ENCODE results near the gene RTTN.
"Not testable (repeated sequence)": the region's sequence is repeated elsewhere in the genome, so short reads cannot be mapped to it uniquely, and the experiment has no call there.

Gene RTTN, protein sequence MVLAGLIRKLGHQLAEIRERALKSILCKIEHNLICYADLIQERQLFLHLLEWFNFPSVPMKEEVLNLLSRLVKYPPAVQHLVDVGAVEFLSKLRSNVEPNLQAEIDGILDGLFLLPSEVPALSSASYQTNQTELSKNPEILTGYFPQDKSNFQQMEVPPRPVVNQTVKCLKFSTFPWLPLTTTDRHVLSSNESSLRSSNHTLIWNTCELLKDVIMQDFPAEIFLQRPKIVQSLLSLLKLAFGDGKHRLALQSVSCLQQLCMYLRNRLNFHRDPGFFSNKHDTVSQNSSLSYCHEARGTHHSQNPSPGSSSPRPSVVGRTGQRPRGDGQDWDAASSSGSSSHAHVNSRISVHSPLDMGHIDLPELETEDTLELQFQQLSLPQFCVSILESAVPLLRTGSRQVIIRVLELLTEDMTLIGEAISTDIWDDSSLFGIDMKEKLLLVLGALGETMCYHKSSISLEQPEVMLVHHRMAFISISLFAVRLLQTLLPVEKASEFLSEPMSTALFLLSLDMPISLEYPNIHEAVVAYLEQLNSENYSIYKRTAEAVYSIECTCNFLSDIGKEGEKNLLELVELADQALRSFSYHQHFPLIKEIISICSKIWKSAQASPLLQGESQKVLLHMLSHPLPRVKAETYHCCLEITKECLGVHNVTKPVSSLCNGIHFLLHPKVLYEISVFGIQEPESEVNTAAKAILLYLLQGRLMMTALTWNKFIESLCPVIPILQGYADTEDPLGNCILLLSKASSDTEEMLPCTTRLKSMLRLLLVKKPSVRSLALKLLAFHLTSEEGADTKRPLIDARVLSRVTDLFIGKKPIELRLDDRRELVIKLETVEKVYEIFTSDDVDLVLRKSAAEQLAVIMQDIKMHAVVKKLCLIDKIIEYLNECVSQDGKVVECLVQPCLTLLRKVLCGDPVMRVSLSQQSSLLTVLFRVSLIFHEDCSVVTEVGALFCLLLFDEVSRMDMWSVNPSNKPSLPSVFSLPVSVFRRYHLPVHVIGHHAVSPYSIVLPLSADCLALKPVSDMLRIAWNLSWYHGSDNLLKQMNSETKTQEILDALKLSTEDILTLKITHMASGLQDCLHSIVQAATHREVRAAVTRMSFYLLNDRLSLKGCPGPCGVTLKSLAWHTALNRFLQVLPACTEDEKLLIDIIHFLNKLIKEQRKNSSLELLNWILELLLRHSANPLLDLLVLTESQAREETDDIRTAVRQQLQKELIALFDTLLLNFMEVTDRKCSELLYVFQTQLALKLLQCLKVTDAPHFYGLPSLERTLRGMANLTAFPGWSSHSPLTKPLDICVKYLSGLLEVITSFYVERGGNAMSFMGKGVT (N-terminal part only)

DNA sequence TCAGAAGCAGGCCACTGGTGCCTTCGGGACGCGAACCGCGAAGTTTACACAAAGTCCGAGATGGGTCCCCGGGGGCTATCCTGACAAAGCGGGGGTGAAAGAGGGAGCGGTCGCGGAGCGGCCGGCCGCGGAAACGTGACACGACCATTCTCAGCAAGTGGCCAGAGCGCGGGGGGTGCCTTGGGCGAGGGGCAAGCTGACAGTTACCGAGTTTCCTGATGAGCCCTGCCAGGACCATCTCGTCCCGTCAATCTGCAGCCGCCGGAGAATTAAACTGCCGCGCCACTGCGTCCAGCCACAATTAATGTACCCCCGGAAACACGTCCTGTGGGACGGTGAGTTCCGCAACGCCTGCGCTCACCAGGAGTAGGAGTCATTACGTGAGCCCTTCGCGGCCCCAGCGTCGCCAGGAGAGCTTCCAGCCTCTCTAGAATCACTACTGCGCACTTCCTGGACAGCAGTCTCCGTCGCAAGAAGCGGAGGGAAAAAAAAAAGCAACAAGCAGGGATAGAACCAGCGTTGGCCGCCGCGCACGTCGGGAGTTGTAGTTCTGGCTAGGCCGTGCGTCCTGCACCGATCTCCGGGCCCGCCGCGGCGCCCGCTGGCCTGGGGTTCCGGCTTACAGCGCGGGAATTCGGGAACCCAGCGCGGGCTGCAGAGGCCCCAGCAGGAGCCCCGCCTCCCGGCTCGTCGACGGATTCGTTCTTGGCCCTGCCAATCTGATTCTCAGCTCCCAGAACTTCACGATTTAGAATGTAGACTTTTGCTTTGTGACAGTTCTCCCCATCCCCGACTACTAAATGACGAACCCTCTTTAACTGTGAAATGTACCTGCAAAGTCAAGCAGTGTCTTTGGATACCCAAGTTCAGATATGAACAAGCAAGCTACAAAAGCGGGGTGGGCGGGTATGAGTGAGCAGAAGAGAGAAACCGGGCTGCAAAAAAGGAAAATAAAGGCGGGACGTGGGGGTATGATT lies at the start of gene RTTN:
TSS of gene RTTN (minus strand) at position 267 of the 977 bp plus-strand sequence. CDS start at position 238, 29 bp downstream.
- peak; percentile 92 for DNase-seq (ENCODE audit: low spot score)

DNA sequence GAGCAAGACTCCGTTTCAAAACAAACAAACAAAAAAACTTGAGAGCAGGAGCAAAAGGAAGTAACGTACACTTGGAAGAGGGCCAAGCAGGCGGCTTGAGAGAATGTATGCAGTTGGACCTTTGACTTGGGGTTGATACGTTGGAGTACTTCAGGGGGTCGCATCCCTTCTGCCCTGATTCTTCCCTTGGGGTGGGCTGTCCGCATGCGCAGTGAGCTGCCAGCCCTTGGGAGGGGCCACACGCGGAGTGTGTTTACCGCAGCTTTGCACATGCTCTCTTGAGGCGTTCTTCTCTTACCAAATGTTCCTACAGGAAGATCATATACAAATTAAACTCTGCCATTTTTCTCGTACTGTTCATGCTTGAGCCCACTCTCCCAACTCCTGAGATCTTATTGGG lies 45.3 kb upstream of the RTTN start:
- DNase-seq (ENCODE audit: low spot score) = no peak

DNA sequence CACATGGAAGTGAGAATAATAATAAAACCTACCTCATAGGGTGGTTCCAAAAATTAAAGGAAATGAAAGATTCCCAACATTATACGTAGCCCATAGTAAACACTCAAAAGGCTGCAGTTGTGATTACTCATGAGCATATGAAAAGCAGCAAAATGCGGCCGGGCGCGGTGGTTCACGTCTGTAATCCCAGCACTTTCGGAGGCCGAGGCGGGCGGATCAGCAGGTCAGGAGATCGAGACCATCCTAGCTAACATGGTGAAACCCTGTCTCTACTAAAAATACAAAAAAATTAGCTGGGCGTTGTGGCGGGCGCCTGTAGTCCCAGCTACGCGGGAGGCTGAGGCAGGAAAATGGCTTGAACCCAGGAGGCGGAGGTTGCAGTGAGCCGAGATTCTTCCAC lies 44.4 kb upstream of the RTTN start:
- DNase-seq (ENCODE audit: low spot score) = not testable (repeated sequence)

DNA sequence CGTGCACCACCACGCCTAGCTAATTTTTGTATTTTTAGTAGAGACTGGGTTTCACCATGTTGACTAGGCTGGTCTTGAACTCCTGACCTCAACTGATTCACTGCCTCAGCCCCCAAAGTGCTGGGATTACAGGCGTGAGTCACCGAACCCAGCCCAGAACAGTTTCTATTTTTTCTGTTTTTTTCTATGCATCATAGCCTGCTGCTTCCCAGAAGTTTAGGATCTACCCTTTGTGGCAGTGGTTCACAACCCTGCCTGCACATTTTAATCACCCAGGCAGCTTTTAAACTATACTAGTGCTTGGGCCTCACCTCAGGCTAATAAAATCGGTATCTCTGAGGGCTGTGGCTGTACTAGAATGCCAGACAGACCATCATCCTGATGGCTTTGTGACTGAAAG lies 43.6 kb upstream of the RTTN start:
- DNase-seq (ENCODE audit: low spot score) = no peak

DNA sequence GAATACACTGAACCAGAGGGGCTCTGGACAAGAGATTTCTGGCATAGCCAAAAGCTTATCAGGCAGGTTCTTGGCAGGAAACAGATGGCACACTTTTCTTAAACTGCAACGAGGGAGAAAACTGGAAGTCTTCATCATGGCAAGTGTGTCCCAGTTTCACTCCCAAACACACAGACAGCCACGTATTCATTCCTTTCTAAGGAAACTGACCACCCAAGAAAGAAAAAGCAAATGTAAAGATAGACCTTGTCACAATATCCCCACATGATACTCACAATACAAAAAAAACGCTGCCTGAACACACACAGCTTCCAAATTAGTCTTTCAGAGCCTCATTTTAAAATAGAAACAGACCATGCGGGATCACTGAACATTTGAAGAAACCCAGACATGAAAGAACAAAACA lies 40.6 kb upstream of the RTTN start:
- DNase-seq (ENCODE audit: low spot score) = no peak

DNA sequence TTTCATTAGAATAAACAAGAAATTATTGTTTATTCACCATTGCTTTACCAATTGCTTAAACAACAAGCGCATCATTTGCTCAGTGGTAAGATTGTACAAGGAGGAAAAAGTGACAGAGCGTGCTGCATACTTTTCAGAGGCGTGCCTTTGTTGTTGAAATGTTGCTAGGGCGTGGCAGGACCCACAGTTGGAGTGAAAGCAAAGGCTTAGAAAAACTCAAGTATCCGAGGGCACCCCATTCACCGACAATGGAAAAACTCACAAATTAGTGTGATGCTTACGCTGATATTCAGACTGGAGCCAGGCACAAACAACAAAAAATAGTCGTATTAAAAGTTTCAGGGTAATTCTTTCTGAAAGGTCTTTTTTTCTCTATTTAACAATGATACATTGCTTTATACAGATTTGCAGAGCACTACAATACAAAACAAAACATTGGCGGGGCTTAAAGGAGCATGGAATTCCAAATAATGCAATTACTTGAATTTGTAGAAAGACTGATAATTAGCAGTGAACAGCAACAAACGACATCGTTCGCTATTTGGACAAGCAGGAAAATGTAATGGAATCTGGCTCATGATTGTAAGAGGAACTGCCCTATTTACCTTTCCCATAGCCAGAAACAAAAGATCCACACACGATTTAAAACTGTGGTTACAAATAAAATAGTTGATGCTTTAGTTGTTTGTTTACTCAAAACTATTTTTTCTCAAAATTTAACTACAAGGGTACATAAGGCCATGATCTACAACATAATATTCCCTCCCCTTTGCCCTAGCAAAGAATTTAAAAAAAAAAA lies 37.8 kb upstream of the RTTN start:
- no peak for DNase-seq (ENCODE audit: low spot score)

DNA sequence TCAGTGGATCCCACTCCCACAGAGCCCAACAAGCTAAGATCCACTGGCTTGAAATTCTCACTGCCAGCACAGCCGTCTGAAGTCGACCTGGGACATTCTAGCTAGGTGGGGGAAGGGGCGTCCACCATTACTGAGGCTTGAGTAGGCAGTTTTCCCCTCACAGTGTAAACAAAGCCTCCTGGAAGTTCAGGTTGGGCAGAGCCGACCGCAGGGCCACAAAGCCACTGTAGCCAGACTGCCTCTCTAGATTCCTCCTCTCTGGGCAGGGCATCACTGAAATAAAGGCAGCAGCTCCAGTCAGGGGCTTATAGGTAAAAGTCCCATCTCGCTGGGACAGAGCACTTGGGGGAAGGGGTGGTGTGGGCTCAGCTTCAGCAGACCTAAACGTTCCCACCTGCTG lies 31.4 kb upstream of the RTTN start:
- DNase-seq (ENCODE audit: low spot score) = not testable (repeated sequence)

DNA sequence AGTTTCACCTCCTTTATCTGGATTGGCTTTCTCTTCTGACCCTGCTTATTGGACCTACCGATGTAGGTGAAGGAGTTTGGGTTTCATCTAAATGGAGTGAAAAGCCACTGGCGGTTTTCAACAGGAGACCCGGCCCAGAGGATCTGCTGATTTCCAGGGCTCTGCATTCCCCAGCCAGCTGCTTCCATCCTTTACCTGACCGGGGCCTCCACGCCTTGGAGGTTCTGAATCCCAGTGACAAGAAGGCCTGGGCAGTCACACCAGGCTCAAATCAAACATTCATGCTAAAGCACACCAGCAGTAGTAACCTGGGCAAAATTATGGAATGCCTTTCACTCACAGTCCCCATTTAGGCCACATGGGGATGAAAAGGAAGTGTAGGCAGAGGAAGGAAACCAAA lies 30.0 kb upstream of the RTTN start:
- no peak for DNase-seq (ENCODE audit: low spot score)

DNA sequence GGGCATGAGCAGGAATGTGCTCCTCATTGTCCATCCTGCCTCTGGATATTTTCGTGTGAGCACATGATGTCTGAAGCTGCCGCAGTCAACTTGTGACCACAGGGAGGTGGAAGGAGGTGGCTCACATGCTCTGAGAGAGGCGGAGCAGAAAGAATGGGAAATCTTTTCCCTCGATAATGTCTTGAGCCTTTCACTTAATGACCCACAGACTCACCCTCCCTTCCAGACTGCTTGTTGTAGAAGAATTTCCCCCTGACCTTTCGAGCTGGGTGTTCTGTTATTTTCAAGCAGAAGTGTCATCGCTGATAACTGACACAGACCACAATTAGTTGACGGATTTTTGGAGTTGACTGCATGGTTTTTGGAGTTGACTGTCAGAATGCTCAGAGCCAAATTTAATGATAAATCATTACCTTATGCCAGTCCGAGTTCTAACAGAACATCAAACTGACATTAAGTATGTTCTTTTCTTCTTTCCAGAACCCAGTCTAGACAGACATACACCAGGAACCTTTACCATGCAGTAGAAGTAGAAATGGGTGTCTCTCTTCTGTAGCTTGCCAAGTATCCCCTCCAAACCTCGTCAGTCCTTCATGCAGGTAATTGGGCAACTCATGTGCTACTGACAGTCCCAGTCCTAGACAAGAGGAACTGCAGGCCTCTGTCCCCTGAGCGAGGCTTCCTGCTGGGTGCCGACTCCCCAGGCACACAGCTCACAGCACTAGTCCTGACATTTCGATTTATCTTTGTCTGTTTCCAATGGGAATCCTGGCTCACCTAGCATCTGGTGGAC lies 29.4 kb upstream of the RTTN start:
- DNase-seq (ENCODE audit: low spot score) = no peak

DNA sequence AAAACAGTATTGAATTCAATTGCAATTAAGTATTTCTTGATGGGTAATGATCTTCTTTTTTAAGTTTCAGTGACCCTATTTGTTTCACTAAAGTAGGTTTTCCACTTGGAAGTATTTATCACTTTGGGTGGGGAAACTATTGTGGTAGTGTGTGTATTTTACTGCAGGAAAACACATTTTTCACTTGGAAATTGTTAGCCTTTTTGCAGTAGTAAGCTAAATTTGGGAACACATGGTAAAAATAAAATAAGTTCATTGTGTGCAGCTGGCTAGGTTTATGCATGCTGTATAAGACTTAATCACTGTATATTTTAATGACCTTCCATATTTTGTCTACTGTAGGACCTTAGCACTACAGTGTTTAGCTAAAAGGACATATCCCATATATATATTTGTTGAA lies 28.5 kb upstream of the RTTN start:
- no peak for DNase-seq (ENCODE audit: low spot score)

DNA sequence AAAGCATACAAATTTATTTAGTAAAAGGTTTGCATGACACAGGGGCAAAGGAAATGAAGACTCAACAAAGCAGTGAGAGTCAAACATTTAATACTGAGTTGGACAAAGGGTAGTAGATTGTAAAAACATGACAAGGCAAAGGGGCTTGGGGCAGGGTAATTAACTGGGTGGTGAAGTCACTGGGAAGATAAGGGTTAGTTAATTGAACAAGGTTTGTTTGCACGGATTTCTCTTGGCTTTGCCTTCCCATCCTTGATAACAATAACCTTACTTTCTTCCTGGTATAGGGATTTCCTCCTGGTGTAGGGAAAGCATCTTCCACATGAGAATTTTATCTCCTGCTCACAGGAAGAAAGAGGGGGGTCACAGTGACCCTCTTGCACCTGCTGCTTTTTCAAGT lies 26.8 kb upstream of the RTTN start:
- DNase-seq (ENCODE audit: low spot score) = no peak

DNA sequence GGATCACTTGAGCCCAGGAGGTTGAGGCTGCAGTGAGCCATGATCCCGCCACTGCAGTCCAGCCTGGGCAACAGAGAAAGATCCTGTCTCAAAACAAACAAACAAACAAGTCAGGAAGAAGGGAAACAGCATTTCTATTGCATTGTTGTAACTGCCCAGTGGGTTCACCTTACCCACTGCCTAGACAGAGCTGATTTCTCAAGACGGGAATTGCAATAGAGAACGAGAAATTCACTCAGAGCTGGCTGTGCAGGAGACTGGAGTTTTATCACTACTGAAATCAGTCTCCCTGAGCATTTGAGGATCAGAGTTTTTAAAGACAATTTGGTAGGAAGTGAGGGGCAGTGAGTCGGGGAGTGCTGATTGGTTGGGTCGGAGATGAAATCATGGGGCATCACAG lies 24.2 kb upstream of the RTTN start:
- no peak for DNase-seq (ENCODE audit: low spot score)

DNA sequence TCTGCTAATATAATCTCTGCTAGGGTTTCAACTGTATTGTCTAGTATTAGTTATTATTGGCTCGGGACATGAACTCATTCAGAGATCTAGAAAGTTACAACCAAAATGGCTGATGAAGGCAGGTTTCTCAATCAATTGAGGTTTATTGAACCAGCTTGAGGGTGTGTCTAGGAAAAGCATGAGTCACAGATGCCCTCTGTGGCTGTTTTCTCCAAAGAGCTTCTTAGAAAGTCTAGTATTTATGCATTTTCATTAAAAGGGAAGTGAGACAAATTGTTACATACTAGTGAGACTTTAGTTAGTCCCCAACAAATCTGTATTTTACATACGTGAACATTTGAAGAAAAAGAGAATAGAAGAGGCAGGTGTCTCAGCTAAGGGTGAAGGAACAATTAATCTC lies 23.0 kb upstream of the RTTN start:
- no peak for DNase-seq (ENCODE audit: low spot score)

DNA sequence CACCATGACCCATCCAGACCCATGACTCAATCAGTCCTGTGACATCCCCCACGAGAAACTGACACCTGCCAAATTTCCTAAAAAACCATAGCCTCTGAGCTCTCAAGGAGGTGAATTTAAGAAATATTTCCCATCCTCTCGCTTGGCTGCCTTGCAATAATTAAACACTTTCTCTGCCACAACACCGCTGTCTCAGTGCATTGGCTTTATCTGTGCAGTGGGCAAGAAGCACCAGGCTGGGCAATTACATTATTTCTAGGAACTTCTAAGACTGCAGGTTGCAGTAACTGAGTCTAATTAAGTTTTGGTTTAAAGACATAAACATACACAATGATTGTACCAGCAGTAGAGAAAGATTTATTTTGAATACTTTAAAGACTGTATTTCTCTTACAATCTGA lies 22.0 kb upstream of the RTTN start:
- DNase-seq (ENCODE audit: low spot score) = no peak

DNA sequence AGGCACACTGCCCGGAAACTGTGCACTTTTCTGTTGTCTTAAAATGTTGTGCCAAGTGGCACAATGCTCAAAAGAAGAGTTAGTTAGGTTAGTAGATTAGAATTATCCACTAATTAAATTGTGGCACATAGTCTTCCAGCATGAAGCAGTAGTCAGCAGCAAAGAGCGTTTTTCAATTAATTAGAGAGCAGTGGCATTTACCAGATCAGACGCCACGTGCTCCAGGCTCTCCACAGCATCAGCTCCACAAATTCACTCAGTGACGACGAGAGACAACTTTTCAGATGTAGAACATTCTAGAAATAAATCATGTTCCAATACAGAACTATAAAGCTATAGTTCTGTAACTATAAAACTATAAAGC lies 16.4 kb upstream of the RTTN start:
- no peak for DNase-seq (ENCODE audit: low spot score)

DNA sequence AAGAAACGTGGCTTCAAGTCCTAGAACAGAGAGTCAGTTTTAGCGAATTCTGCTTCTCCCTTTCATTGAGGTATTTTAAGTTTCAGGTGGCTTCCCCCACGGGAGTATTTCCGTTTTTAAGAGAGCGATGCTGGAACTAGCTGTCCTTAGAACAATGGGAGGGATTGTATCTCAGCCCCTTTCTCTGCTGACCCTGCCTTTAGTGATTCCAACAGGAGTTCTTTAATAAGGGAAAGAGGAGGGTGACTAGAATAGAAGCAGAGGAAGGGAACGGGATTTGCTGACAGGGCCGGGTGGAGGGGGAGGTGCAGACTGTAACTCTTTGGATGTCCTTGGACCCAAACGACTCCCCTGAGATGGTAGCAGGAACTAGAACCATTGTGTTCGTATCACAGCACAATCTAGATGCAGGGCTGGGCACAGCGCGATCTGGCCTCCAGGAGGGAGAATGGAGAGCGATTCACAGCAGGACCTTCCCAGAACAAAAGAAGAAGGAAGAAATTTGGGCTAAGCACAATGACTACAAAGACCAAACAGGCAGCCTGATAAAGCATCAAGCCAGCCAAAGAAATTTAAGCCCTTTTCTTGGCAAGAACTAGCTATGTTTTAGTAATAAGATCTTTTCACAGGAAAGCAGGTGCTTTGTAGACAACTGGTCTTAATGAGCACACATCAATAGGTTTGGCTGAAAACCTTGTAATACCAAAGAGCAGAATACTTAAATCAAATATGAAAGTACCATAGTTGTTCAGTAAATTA lies 15.8 kb upstream of the RTTN start:
- no peak for DNase-seq (ENCODE audit: low spot score)

DNA sequence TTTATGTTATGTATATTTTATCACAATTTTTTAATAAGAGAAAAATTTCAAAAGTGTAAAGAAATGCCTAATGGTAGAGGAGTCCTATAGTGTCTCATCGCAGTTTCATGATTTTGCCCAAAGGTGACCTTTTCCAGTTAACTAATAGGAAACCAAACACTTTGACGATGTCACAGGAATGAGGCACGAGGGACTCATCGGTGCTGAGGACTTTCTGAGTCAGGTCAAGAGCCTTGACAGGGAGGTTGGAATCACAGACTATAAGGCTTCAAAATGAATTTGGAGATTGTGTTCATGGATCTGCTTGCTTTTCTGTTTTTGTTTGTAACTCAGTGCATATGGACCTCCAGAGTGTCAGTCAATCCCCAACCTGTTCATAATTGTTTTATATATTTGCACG lies 15.1 kb upstream of the RTTN start:
- DNase-seq (ENCODE audit: low spot score) = no peak

DNA sequence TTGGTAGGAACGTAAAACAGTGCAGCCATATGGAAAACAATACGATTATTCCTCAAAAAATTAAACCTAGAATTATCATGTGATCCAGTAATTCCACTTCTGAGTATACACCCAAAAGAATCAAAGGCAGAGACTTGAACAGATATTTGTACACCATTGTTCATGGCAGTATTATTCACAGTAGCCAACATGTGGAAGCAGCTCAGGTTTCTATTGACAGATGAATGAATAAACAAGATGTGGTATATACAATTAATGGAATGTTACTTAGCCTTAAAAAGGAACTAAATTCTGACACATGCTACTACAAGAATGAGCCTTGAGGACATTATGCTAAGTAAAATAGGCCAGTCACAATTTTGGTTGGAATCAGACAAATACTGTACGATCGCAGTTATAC lies 14.2 kb upstream of the RTTN start:
- no peak for DNase-seq (ENCODE audit: low spot score)

DNA sequence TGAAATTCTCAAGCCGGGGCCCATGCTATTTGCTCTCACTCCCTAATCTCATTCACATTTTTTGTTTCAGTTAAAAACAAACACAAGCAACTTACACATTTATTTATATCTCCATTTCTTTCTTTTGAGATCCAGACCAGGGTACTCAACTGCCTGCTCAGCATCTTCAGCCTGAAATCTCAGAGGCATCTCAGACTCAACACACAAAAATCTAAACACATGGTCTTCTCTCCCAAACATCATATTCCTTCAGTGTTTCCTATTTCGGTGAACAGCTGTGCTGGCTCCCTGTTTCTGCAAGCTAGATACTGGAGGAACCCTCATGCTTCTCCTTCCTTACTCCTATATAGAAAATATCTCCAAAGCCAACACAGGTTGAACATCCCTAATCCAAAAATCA lies 11.3 kb upstream of the RTTN start:
- DNase-seq (ENCODE audit: low spot score) = no peak
